Glomerular endothelial cell (primary cell): Measurements from ENCODE around the gene XYLT1. TPM values are rescaled to one million over a fixed set of nuclear protein-coding genes. Genes with fewer than 3 reads are reported as not detected.
"Not testable (repeated sequence)": the region's sequence is repeated elsewhere in the genome, so short reads cannot be mapped to it uniquely, and the experiment has no call there.

ENCODE experiments used
- DNase-seq: peaks from one replicate; pipeline ENCODE4 v3.0.0-alpha.2; 2011; ENCODE audit warnings: low read depth, low spot score; ENCODE audit errors: extremely low read depth
- total RNA-seq: library from RNA; depleted of rRNA; stranded (reverse); fragments of >200 nt; gene quantifications from 2 replicates; pipeline ENCODE4 v1.2.3, GENCODE V29; 2015

XYLT1 gene
- total RNA-seq, 1 donor from 2014 or later = 6.0 TPM

- no peak for DNase-seq
These were observed 37.7 kb downstream of the XYLT1 start for GRCh38 chr16:17432901-17433576.

GRCh38 chr16:17431968-17432625 lies 38.7 kb downstream of the XYLT1 start:
- DNase-seq = no peak

- no peak for DNase-seq
These were observed 39.7 kb downstream of the XYLT1 start for GRCh38 chr16:17431012-17431411.

- no peak for DNase-seq
These were observed 44.3 kb downstream of the XYLT1 start for GRCh38 chr16:17426451-17426850.

- DNase-seq = no peak
These were observed 46.0 kb downstream of the XYLT1 start for GRCh38 chr16:17424771-17425170.

GRCh38 chr16:17423221-17423620 lies 47.5 kb downstream of the XYLT1 start:
- DNase-seq = no peak

- no peak for DNase-seq
These were observed 49.9 kb downstream of the XYLT1 start for GRCh38 chr16:17420816-17421215.

GRCh38 chr16:17419266-17419665 lies 51.5 kb downstream of the XYLT1 start:
- no peak for DNase-seq

GRCh38 chr16:17417740-17418139 lies 53.0 kb downstream of the XYLT1 start:
- no peak for DNase-seq

- no peak for DNase-seq
These were observed 54.1 kb downstream of the XYLT1 start for GRCh38 chr16:17416461-17417311.

GRCh38 chr16:17414916-17415315 lies 55.8 kb downstream of the XYLT1 start:
- DNase-seq = no peak

- no peak for DNase-seq
These were observed 56.3 kb downstream of the XYLT1 start for GRCh38 chr16:17414421-17414820.

GRCh38 chr16:17413508-17413907 lies 57.3 kb downstream of the XYLT1 start:
- no peak for DNase-seq

- DNase-seq = no peak
These were observed 58.0 kb downstream of the XYLT1 start for GRCh38 chr16:17412791-17413190.

- no peak for DNase-seq
These were observed 58.5 kb downstream of the XYLT1 start for GRCh38 chr16:17412221-17412620.

- no peak for DNase-seq
These were observed 59.5 kb downstream of the XYLT1 start for GRCh38 chr16:17411263-17411662.

- not testable (repeated sequence) for DNase-seq
These were observed 60.4 kb downstream of the XYLT1 start for GRCh38 chr16:17410316-17410715.

- no peak for DNase-seq
These were observed 60.9 kb downstream of the XYLT1 start for GRCh38 chr16:17409894-17410293.

- no peak for DNase-seq
These were observed 61.8 kb downstream of the XYLT1 start for GRCh38 chr16:17408955-17409441.

- no peak for DNase-seq
These were observed 62.5 kb downstream of the XYLT1 start for GRCh38 chr16:17408296-17408695.

GRCh38 chr16:17407321-17407720 lies 63.4 kb downstream of the XYLT1 start:
- no peak for DNase-seq
